Testis (tissue), 2 donors: ENCODE measurements around the gene PSMB2.

Source experiments
- CTCF ChIP-seq, 3 experiments: fragments of 450-650 bp in 2 of 3; fragments of 200-600 bp in 1 of 3; sonication (generic) in 1 of 3; IDR thresholded peaks; one replicate each; pipeline ENCODE4 v1.5.1; 2016 to 2019; ENCODE audit warnings: antibody characterized with exemption in 3 of 3, mild to moderate bottlenecking in 2 of 3, moderate library complexity in 1 of 3
- POLR2A ChIP-seq: fragments of 450-650 bp; IDR thresholded peaks from one replicate; pipeline ENCODE4 v1.6.1; 2017; ENCODE audit warnings: antibody characterized with exemption, mild to moderate bottlenecking, moderate library complexity

GRCh38 chr1:35553851-35554250 lies 87.5 kb downstream of the PSMB2 start:
- TF ChIP-seq CTCF (IDR thresholded peaks at IDR 0.05) (no peak), POLR2A (no peak)
